Keratinocyte (primary cell): ENCODE measurements around the gene MBD3L3.

Experiments used
- CTCF ChIP-seq, 3 experiments: IDR thresholded peaks in 1 of 3; conservative IDR thresholded peaks in 1 of 3; optimal IDR thresholded peaks in 1 of 3; 2 replicates in 2 of 3; 3 replicates in 1 of 3; pipeline versions ENCODE3 to v1.5.1; 2011; ENCODE audit warnings: low read length in 3 of 3, mild to moderate bottlenecking in 3 of 3, moderate library complexity in 2 of 3, control low read depth in 1 of 3, inconsistent platforms in 1 of 3; ENCODE audit not compliant: insufficient read depth in 2 of 3; ENCODE audit errors: extremely low read depth in 1 of 3
- EZH2 ChIP-seq: IDR thresholded peaks from one replicate; pipeline ENCODE4 v1.6.1; 2012; ENCODE audit warnings: inconsistent platforms, mild to moderate bottlenecking, low read length, moderate library complexity

- TF ChIP-seq CTCF (optimal IDR thresholded peaks at IDR 0.05 in 1 of 3, IDR thresholded peaks at IDR 0.05 in 1 of 3, conservative IDR thresholded peaks at IDR 0.05 in 1 of 3; ENCODE audit: extremely low read depth in 1 of 3, insufficient read depth in 2 of 3, low read length in 3 of 3) (no peak), EZH2 (no peak)
These were observed 16.3 kb upstream of the MBD3L3 start for GRCh38 chr19:7074705-7075282.
